Activated CD4-positive, alpha-beta T cell treated with anti-CD3 and anti-CD28 coated beads for 24 hours (primary cell): Measurements from ENCODE around the gene NID1.
A peak's percentile ranks its signal among the peaks of the same experiment; 100 is the strongest.

ENCODE experiments used
- DNase-seq, 2 donors: peaks; one replicate each; pipeline ENCODE4 v3.0.0-alpha.2; 2020; ENCODE audit warnings: low read depth in 2 of 2

NID1 gene

DNA sequence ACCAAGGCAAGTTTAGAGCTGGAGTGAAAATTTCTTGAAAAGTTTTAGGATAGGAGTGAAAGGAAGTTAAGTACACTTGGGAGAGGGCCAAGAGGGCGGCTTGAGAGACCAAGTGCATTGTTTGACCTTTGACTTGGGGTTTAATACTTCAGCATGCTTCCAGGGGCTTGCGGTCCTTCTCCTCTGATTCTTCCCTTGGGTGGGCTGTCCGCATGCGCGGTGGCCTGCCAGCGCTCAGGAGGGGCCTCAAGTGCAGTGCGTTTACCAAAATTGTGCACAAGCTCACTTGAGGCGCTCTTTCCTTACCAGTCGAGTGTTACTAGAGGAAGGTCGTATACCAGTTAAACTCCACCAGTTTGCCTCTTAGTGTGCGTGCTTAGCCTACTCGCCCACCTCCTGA, 106.9 kb downstream of the NID1 start:
- DNase-seq = no peak

DNA sequence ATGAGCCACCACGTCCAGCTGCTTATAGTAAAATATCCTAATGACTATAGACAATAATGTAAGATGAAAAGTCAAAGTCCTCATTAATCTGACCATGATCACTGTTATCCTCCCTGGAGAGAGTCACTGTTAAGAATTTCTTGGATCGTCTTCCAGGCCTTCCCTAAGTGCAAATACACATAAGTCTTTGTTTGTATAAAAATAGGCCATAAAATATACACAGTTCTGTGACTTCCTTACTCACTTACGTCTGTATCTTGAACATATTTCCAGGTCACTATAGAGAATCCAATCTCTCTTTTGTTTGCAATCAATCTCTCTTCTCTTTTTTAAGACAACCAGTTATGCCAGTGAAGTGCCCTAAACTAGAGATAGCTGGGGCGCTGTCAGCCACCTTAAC, 109.1 kb downstream of the NID1 start:
- no peak for DNase-seq

DNA sequence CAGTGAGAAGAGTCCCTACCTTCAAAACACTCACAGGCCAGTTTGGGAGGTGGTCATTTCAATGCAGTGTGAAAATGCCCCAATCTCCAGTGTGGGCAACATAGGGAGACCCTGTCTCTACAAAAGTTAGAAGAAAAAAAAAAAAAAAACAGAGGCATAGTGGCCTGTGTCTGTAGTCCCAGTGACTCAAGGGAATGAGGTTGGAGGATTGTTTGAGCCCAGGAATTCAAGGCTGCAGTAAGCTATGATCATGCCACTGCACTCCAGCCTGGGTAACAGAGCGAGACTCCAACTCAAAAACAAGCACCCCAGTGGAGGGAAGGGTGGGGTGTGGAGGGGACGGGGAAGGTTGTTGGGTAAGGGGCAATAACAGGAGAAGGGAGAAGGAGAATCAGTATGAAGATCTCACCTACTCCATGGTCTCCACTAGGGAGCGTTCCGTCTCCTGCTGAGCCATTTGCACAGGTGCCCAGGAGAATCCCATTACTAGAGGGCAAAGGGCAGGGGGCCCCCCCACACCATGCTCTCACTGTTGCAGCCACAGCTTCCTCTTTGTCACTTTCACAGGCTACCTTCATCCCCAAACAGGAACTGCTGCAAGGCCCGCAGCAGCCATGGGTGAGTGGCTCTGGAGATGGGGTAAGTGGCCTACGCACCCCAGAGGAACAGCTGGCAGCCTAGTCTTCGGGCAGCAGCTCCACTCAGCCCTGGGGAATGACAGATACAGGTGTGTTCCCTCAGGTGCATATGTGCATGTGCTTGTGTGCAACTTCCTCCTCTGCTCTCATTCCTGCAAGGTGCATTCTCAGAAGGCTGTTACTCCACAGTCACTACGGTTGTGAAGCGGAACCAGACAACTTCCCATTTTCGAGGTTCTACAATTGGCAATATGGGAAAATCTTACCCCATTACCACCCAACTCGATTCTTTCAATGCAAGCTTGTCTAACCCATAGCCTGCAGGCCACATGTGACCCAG, 110.3 kb downstream of the NID1 start:
- no peak for DNase-seq

DNA sequence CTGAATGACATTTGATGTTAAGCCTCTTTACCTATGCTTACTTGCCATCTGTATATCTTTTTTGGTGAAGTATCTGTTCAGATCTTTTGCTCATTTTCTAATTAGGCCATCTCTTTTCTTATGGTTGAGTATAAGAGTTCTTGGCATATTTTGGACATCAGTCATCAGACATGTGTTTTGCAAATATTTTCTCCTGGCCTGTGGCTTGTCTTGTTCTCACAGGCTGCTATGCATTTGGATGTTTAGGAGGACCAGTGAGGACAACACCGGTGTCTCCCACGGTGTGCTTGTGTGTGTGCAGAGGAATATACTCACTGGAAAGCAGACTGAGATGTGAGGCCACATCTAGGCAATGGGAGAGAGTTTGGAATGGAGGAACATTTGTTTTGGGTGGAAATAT, 111.1 kb downstream of the NID1 start:
- no peak for DNase-seq

DNA sequence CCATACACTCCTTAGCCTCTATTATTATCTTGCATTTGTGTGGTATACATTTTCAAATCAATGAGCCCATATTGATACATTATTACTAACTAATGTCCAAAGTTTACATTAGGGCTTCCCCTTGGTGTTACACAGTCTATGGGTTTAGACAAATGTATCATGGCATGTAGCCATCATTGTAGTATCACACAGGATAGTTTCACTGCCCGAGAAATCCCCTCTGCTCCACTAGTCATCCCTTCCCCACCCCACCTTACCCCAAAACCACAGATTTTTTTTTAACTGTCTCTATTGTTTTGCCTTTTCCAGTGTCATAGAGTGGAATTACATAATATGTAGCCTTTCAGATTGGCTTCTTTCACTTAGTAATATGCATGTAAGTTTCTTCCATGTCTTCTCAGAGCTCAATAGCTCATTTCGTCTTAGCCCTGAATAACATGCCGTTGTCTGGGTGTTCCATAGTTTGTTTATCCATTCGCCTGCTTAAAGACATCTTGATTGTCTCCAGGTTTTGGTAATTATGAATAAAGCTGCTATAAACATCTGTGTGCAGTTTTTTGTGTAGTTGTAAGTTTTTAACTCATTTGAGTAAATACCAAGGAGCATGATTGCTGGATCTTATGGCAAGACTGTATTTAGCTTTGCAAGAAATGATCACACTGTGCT, 111.8 kb downstream of the NID1 start:
- DNase-seq = peak in 1 of 2 donors; percentile 15

DNA sequence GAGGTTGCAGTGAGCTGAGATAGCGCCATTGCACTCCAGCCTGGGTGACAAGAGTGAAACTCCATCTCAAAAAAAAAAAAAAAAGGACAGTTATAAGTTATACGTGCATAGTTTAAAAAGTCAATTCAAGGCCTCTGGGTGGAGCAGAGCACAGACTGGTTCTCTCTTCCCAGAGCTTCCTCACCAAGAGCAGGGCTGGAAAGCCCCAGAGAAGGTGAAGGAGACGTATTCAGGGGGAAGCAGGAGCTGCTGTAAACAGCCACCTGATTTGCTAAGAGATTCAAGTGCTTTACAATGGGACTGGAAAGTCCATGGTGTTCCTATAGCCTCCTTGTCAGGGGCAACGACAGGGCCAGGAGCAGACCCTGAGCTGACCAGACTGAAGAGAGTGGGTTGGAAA, 113.2 kb downstream of the NID1 start:
- DNase-seq = no peak

DNA sequence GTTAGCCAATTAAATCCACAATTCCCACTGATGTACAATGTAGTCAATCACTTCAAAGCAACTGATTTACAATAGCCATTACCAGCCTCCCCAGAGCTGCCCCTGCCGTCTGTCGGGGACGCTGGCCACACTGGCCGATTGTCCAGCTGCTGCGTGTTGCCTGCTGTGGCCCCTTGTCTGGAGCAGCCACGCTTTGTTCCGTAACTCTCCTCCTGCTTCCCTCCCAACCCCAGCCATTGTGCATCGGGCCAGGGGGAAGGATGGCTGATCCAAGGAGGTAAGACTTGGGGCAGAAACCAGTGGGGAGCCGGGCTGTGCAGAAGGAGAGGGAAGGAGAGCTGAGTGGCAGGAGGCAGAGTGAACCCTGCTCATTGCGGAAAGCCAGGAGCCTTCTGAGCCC, 114.6 kb downstream of the NID1 start:
- no peak for DNase-seq

DNA sequence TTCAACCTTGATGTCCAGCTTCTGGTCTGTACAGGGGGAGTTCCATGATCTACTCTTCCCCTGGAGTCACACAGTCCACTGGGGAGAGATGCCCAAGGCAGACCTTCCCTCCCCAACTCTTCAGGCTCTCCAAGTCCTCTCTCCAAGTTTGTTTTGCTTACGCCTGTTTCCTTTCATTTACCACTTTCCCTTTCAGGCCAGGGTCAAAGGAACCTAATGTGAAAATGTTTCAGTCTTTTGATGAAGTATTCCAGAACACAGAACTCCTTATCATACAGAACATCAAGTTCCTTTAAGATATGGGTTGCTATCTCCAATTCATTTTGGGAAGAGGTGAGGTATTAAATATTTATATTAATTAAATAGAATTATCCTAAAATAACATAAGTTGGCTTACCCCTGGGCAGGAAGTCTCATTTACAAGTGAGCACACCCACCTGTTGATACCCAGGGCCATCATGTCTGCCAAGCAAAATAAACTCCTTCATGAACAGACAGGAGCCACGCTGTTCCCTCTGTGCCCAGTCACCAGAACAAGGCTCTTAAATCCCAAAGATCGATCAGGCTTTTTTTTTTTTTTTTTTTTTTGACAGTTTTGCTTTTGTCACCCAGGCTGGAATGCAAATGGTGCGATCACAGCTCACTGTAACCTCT, 116.0 kb downstream of the NID1 start:
- DNase-seq = no peak

DNA sequence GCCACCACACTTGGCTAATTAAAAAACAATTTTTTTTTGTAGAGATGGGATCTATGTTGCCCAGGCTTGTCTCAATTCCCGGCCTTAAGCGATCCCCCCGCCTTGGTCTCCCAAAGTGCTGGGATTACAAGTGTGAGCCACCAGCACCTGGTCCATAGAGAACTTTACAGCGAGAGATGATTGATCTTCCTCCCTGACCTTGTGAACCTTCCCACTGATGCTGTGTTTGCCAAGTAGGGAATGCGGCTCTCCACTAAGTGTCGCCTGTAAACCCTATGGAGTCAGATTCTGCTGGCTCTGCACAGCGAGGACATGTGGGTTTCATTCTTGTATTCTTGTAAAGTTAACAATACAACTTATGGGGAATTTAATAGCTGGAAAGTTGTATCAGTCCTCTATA, 116.9 kb downstream of the NID1 start:
- no peak for DNase-seq

DNA sequence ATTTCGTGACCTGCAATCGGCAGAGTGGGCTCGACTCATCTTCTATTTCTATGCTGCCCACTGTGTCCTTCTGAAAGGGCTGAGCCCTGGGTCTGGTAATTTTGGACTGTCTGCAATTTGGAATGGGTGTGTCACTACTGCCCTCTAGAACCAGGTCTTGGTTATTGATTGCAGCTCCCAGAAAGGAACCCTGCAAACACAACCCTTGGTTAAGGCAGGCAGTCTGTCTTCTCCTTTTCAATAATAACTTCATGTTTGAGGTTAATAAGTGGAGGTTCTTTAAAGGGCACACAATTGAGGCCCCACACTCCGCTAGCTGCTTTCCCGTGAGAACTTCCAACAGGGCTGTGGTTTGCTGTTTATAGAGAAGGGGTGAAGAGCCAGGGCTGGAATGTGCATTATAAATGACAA, 118.3 kb downstream of the NID1 start:
- DNase-seq = no peak

DNA sequence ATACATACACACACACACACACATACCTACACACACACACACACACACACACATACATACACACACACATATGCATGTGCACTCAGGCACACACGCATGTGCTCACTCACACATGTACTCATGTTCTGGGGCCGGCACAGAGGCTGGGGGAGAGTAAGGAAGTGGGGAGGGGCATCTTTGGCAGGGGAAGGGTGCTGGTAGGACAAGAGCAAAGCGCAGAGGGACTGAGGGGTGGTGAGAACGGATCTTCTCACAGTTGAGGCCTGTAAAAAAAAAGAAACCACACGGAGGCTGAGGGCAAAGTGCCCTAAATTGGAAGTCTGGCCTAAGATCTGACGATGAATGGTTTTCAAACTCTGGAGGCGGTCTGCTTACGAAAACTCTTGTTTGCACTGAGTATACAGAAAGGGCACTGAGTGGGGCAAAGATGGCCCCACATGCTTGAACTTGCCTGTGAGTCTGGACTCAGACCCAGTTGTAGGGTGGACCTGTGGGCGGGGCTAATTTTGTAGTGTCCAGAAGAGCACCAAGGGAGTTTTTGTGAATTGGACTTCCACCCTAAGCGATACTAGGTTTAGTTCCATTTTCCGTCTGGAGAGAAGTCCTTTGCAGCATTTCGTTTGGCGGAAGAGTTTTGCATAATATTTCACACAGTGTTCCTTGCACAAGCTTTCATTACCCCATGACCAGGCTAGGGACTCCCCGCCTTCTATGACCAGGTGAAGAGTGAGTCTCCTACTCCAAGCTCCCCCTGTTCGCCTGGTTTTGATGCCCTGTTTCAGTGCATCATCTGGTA, 118.9 kb downstream of the NID1 start:
- DNase-seq = no peak

DNA sequence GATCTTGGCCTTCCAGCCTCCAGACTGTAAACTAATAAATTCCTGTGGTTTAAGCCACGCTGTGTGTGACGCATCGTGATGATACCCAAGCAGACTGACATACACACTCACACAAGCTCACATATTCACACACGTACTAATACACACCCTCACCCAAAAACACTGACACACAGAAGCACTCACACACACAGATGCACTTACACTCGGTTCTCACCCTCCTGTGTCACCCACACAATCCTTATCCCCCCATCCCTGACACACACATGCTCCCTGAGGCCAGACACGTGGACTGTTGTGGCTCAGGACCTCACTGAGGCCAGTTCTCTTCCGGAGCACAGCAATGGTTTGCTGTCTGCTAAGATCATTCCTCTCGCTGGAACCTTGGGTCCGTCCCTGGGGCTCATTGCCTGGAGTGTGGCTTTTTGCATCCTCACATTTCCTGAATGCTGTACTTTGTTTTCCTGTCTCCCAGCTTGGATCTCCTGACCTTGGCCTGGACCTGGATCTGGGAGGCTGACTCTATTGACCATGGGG, 121.2 kb downstream of the NID1 start:
- DNase-seq = no peak

DNA sequence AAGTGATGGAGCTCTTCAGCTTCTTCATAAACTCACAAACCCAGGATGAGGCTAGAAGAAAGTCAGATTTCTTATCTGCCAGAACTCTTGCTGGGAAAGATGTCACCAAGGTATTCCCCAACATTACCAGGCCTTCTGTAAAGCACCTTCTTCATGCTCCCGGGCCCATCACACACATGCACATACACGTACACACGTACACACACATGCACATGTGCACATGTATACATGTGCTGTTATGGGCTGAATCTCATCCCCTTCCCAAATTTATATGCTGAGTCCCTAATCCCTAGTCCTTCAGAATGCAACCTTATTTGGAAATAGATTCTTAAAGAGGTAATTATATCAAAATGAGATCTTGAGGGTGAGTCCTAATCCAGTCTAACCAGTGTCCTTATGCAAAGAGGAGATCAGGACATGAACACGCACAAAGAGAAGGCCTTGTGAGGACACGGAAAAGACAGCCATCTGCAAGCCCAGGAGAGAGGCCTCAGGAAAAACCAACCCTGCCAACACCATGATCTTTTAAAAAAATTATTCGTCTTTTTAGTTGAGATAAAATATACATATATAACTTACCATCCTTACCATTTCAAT, 121.8 kb downstream of the NID1 start:
- no peak for DNase-seq

DNA sequence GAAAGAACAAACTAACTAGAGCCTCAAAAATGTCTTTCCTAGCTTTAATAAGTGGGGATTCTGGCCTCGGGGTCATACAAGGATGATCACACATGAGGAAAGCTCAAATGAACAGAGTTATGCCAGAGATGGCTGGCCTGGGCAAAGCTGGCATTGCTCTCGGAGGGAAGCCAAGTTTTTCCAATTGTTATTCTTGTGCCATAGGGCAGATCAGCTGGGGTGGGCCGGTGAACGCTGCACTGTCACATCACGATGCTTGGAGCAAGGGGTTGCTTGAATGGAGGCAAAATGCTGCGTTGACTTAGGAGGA, 122.3 kb downstream of the NID1 start:
- no peak for DNase-seq

DNA sequence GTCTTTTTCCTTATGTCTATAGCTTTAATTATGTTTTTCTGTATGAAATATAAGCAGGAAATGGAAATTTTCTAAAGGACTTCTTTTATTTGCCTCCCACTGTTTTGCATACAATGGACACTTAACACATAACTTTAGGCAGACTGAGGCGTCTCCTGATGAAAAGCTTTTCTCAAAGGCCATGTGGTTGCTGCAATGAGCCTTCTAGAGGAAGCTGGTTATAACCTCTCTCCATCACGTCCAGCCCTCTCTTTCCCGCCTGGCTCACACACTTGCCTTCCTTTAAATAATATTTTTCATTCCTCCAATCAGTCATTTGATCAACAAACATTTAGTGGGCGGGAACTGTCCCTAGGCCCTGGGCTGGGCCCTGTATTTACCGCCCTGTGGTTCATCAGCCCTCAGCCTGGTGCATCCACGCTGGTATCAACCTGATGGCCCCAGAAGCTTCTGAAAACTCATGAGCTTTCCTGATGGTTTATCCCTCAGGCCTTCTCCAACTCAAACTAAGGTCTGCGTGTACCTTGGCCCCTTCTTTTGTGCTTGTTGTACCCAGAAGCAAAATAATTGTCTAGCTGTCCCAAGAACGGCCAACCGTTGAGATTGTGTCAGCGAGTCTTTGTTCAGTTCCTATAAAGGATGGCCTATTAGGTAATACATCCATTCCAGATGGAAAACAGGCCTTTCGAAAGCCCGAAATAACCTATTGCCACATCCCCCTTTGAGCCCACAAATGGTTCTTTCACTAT, 122.8 kb downstream of the NID1 start:
- DNase-seq = no peak

DNA sequence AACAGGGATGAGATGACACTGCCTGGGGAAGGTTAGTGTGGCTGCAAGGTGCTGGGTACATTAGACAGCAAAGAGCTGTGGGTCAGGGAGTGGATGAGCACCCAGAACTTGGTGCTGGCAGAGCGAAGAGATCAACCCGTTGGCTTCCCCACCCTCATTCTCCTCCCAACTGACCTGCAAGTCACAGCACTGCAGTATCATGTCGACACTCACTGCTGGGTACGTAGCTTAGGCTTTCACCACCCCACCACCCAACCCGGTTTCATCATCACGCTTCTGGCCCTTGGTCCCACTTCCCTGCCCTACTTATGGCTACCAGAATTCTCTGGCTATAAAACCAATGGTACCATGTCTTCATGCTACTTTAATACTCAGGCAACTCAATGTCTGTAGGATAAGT, 124.6 kb downstream of the NID1 start:
- DNase-seq = no peak

DNA sequence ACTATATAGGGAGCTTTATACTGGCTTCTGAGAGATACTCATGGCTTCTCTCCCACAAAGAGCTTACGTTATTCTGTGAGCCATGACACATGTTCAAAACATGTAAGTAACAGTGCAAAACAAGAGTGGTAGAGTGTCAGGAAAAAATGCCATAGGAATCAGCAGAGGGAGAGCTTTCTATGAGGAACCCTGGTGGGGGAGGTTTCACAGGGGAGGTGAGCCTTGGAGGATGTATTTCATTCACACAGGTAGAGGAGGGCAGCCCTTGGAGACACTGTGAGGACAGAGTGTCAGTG, 125.5 kb downstream of the NID1 start:
- DNase-seq = no peak

DNA sequence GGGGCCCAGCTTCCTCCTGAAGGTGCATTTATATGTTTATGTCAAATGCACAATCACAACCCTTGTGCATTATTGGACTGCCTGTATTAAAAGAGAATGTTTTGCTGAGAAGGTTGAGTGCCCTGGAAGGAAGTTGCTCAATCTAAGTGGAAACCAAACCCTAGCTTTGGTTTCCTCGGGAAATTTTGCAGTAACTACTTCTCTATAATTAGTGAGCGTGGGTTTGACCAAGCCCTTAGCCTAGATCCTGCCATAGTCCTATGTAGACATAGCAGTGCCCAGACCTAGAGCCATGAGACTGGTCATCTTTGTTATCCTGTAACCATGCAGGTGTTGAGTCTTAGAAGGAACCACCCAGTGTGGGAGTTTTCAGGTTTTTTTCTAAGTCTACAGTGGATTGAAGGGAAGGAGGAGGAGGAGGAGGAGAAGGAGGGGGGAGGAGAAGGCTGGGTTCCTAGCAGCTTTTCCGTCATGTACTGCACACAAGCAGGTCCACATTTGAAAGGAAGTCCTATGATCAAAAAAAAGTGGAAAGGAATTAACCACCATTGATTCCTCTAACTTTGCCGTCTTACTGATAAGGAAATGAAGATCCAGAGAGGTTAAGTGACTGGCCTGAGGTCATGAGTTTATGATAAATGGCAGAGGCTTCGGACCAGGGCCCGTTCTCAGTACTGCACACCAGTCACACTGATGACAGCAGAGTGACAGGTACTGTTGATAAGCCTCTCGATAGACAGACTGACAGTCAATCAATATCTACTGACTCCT, 126.0 kb downstream of the NID1 start:
- no peak for DNase-seq

DNA sequence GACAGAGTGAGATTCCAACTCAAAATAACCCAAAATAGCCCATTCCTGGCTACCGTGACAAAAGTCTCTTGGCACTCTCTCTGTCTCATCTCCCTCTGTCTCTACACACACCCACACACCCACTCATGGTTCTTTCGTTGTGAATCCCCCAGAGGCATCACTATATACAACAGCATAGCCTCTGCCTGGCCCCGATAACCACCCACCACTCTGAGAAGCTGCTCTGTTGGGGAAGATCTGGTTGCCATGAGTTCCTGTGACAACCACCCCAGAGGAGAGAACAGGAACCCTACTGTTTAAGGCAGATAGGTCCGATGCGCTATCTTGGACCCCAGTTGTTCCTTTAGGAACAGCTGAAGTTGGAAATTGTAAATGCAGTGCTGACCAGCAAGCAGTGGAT, 127.8 kb downstream of the NID1 start:
- no peak for DNase-seq
